Activated naive CD4-positive, alpha-beta T cell treated with anti-CD3 and anti-CD28 coated beads, Interleukin-2, amount 10 ng/mL, durations not matched to agents 7 days and 5 days (primary cell): ENCODE measurements around the gene TP53RK.
"Not testable (repeated sequence)": the region's sequence is repeated elsewhere in the genome, so short reads cannot be mapped to it uniquely, and the experiment has no call there.

ENCODE experiments used
- CTCF ChIA-PET: fragments of 350-600 bp; sonication (Branson Sonifier 250); formaldehyde crosslinking; loops from one replicate; lab custom pipeline; 2021; ENCODE audit warnings: antibody characterized with exemption; lab: Charles Lee
- DNase-seq: peaks from one replicate; pipeline ENCODE4 v3.0.0-alpha.2; 2020
- H3K27ac Mint-ChIP-seq: one replicate; pipeline ENCODE4 v1.8.0; 2021; ENCODE audit warnings: mild to moderate bottlenecking, moderate library complexity, mixed read lengths
- H3K27me3 Mint-ChIP-seq: one replicate; pipeline ENCODE4 v1.8.0; 2021; ENCODE audit warnings: mild to moderate bottlenecking, mixed read lengths
- H3K36me3 Mint-ChIP-seq: one replicate; pipeline ENCODE4 v1.8.0; 2021; ENCODE audit warnings: mixed read lengths
- H3K4me1 Mint-ChIP-seq: one replicate; pipeline ENCODE4 v1.8.0; 2021; ENCODE audit warnings: mixed read lengths
- H3K4me3 Mint-ChIP-seq: one replicate; pipeline ENCODE4 v1.8.0; 2021; ENCODE audit warnings: mild to moderate bottlenecking, moderate library complexity, mixed read lengths
- H3K9me3 Mint-ChIP-seq: one replicate; pipeline ENCODE4 v1.8.0; 2021; ENCODE audit warnings: mixed read lengths

The TP53RK gene

GRCh38 chr20:46683939-46684750 lies 5.1 kb downstream of the TP53RK start:
- H3K4me1 Mint-ChIP-seq, result peaks cover 35% of the 10 kb centered on the region
- peaks cover 21% of the 10 kb centered on the region for H3K36me3 Mint-ChIP-seq
- H3K4me3 Mint-ChIP-seq, result no peak overlapping the region
- no peaks in the 10 kb centered on the region for H3K9me3 Mint-ChIP-seq
- no peak for DNase-seq
- H3K27ac Mint-ChIP-seq, result no peak overlapping the region
- CTCF ChIA-PET, result interaction anchor here (1.1 to 4.6 kb wide), 2 partner anchors 135 to 139 kb away, joined by 5 to 32 read pairs; partner anchors contain the start of gene OCSTAMP
- H3K27me3 Mint-ChIP-seq, result no peaks in the 10 kb centered on the region

- H3K4me3 Mint-ChIP-seq, result no peak overlapping the region
- H3K9me3 Mint-ChIP-seq, result no peaks in the 10 kb centered on the region
- H3K27ac Mint-ChIP-seq, result no peak overlapping the region
- no peaks in the 10 kb centered on the region for H3K27me3 Mint-ChIP-seq
- DNase-seq, result no peak
- CTCF ChIA-PET, result interaction anchor here (1.1 to 4.6 kb wide), 3 partner anchors 122 to 139 kb away, joined by 5 to 32 read pairs (median 5); partner anchors contain the start of gene OCSTAMP
- H3K4me1 Mint-ChIP-seq, result peaks cover 35% of the 10 kb centered on the region
- peaks cover 19% of the 10 kb centered on the region for H3K36me3 Mint-ChIP-seq
Observed at GRCh38 chr20:46683668-46683938, 5.6 kb downstream of the TP53RK start.

GRCh38 chr20:46683011-46683667 lies 6.1 kb downstream of the TP53RK start:
- Mint-ChIP-seq H3K4me3 (no peak overlapping the region), H3K36me3 (peaks cover 18% of the 10 kb centered on the region), H3K9me3 (no peaks in the 10 kb centered on the region), H3K4me1 (peaks cover 33% of the 10 kb centered on the region), H3K27ac (no peak overlapping the region), H3K27me3 (no peaks in the 10 kb centered on the region)
- CTCF ChIA-PET, result interaction anchor here (0.9 to 4.6 kb wide), 6 partner anchors 121 to 164 kb away, joined by 3 to 63 read pairs (median 28); partner anchors contain the start of gene OCSTAMP
- no peak for DNase-seq

GRCh38 chr20:46682063-46682821 lies 7.0 kb downstream of the TP53RK start:
- CTCF ChIA-PET, result interaction anchor here (0.6 to 4.6 kb wide), 9 partner anchors 13 to 163 kb away, joined by 3 to 63 read pairs (median 5); partner anchors contain the start of gene OCSTAMP
- no peaks in the 10 kb centered on the region for H3K9me3 Mint-ChIP-seq
- H3K27me3 Mint-ChIP-seq, result no peaks in the 10 kb centered on the region
- no peak overlapping the region for H3K27ac Mint-ChIP-seq
- H3K4me1 Mint-ChIP-seq, result peaks cover 24% of the 10 kb centered on the region
- peaks cover 18% of the 10 kb centered on the region for H3K36me3 Mint-ChIP-seq
- H3K4me3 Mint-ChIP-seq, result no peak overlapping the region
- no peak for DNase-seq

- Mint-ChIP-seq H3K27ac (peak overlapping the region; percentile 9), H3K9me3 (no peaks in the 10 kb centered on the region), H3K4me3 (no peak overlapping the region), H3K4me1 (peaks cover 14% of the 10 kb centered on the region), H3K27me3 (no peaks in the 10 kb centered on the region), H3K36me3 (peaks cover 10% of the 10 kb centered on the region)
- CTCF ChIA-PET, result interaction anchor here (0.6 to 4.6 kb wide), 15 partner anchors 14 to 477 kb away, joined by 3 to 63 read pairs (median 4); partner anchors contain the start of gene OCSTAMP
- peak; percentile 84 for DNase-seq
Observed at GRCh38 chr20:46681032-46681854, 8.0 kb downstream of the TP53RK start.

GRCh38 chr20:46680684-46681031 lies 8.6 kb downstream of the TP53RK start:
- DNase-seq, result no peak
- Mint-ChIP-seq H3K36me3 (peaks cover 5% of the 10 kb centered on the region), H3K4me1 (peaks cover 8% of the 10 kb centered on the region), H3K27me3 (no peaks in the 10 kb centered on the region), H3K9me3 (no peaks in the 10 kb centered on the region), H3K4me3 (no peak overlapping the region), H3K27ac (no peak overlapping the region)
- CTCF ChIA-PET, result interaction anchor here (0.7 to 4.6 kb wide), 13 partner anchors 14 to 476 kb away, joined by 3 to 63 read pairs (median 4); partner anchors contain the start of gene OCSTAMP

GRCh38 chr20:46678516-46678915 lies 10.7 kb downstream of the TP53RK start:
- Mint-ChIP-seq H3K27me3 (no peaks in the 10 kb centered on the region), H3K27ac (no peak overlapping the region), H3K36me3 (no peaks in the 10 kb centered on the region), H3K9me3 (no peaks in the 10 kb centered on the region), H3K4me3 (no peak overlapping the region), H3K4me1 (peaks cover 5% of the 10 kb centered on the region)
- CTCF ChIA-PET, result no interaction called here
- DNase-seq, result no peak

GRCh38 chr20:46677608-46678007 lies 11.6 kb downstream of the TP53RK start:
- no peak overlapping the region for H3K27ac Mint-ChIP-seq
- CTCF ChIA-PET, result no interaction called here
- peaks cover 5% of the 10 kb centered on the region for H3K4me1 Mint-ChIP-seq
- DNase-seq, result no peak
- H3K9me3 Mint-ChIP-seq, result no peaks in the 10 kb centered on the region
- H3K27me3 Mint-ChIP-seq, result peaks cover 5% of the 10 kb centered on the region
- H3K36me3 Mint-ChIP-seq, result no peaks in the 10 kb centered on the region
- H3K4me3 Mint-ChIP-seq, result no peak overlapping the region

- H3K27me3 Mint-ChIP-seq, DNase-seq, H3K9me3 Mint-ChIP-seq, H3K4me3 Mint-ChIP-seq, H3K4me1 Mint-ChIP-seq, H3K27ac Mint-ChIP-seq, H3K36me3 Mint-ChIP-seq: not testable (repeated sequence)
- CTCF ChIA-PET, result interaction anchor here (0.6 to 1.1 kb wide), 2 partner anchors 132 to 157 kb away, joined by 3 read pairs; no protein-coding TSS in a partner anchor
Observed at GRCh38 chr20:46676649-46677316, 12.5 kb downstream of the TP53RK start.

- no peak overlapping the region for H3K4me3 Mint-ChIP-seq
- H3K9me3 Mint-ChIP-seq, result peaks cover 8% of the 10 kb centered on the region
- no peaks in the 10 kb centered on the region for H3K4me1 Mint-ChIP-seq
- H3K36me3 Mint-ChIP-seq, result no peaks in the 10 kb centered on the region
- H3K27ac Mint-ChIP-seq, result no peak overlapping the region
- no peak for DNase-seq
- peaks cover 7% of the 10 kb centered on the region for H3K27me3 Mint-ChIP-seq
- CTCF ChIA-PET, result no interaction called here
Observed at GRCh38 chr20:46674253-46675083, 14.8 kb downstream of the TP53RK start.

- Mint-ChIP-seq H3K27me3 (peaks cover 7% of the 10 kb centered on the region), H3K27ac (no peak overlapping the region), H3K9me3 (peaks cover 8% of the 10 kb centered on the region), H3K36me3 (no peaks in the 10 kb centered on the region), H3K4me1 (no peaks in the 10 kb centered on the region), H3K4me3 (no peak overlapping the region)
- CTCF ChIA-PET, result no interaction called here
- DNase-seq, result no peak
Observed at GRCh38 chr20:46673394-46674252, 15.6 kb downstream of the TP53RK start.
